Bronchial epithelial cell (primary cell): ENCODE data around the gene KLHL22. TPM values are rescaled to one million over a fixed set of nuclear protein-coding genes. Genes with fewer than 3 reads are reported as not detected.
"Not testable (repeated sequence)": the region's sequence is repeated elsewhere in the genome, so short reads cannot be mapped to it uniquely, and the experiment has no call there.

Experiments
- DNase-seq: peaks from one replicate; pipeline ENCODE4 v3.0.0-alpha.2; 2010; ENCODE audit warnings: low read depth
- FAIRE-seq: peaks from 2 replicates; lab custom pipeline; 2011; peaks lifted over from hg19 to GRCh38; lab: Jason Lieb, UNC
- H3K27me3 ChIP-seq: 2 replicates; pipeline ENCODE4 v1.5.1; 2011; ENCODE audit warnings: low read length; ENCODE audit not compliant: control insufficient read depth, insufficient read depth
- H3K36me3 ChIP-seq: 2 replicates; pipeline ENCODE4 v1.5.1; 2011; ENCODE audit warnings: low read length; ENCODE audit not compliant: control insufficient read depth, insufficient read depth
- H3K4me3 ChIP-seq: 2 replicates; pipeline ENCODE4 v1.5.1; 2011; ENCODE audit warnings: mild to moderate bottlenecking, low read depth, low read length, control low read depth
- total RNA-seq: library from RNA; depleted of rRNA; stranded (reverse); fragments of >200 nt; gene quantifications from 2 replicates; pipeline ENCODE4 v1.2.1, GENCODE V29; 2014
- TF ChIP-seq, protein P1 (sequence below): IDR thresholded peaks from 2 replicates; pipeline ENCODE4 v1.5.1; 2011; ENCODE audit warnings: mild to moderate bottlenecking, moderate library complexity, low read length, control low read depth, inconsistent platforms; ENCODE audit not compliant: insufficient read depth, severe bottlenecking

Gene KLHL22
- total RNA-seq, 1 donor from 2014 or later: 17.1 TPM

- TF ChIP-seq, protein P1, sequence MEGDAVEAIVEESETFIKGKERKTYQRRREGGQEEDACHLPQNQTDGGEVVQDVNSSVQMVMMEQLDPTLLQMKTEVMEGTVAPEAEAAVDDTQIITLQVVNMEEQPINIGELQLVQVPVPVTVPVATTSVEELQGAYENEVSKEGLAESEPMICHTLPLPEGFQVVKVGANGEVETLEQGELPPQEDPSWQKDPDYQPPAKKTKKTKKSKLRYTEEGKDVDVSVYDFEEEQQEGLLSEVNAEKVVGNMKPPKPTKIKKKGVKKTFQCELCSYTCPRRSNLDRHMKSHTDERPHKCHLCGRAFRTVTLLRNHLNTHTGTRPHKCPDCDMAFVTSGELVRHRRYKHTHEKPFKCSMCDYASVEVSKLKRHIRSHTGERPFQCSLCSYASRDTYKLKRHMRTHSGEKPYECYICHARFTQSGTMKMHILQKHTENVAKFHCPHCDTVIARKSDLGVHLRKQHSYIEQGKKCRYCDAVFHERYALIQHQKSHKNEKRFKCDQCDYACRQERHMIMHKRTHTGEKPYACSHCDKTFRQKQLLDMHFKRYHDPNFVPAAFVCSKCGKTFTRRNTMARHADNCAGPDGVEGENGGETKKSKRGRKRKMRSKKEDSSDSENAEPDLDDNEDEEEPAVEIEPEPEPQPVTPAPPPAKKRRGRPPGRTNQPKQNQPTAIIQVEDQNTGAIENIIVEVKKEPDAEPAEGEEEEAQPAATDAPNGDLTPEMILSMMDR: no peak
- FAIRE-seq (peak; percentile 72), DNase-seq (peak; percentile 97)
- Histone ChIP-seq H3K36me3 (peaks cover 1% of the 10 kb centered on the region), H3K4me3 (no peak overlapping the region), H3K27me3 (no peaks in the 10 kb centered on the region)
These were observed 19.2 kb upstream of the KLHL22 start for GRCh38 chr22:20514658-20515406.

- Histone ChIP-seq H3K36me3 (no peaks in the 10 kb centered on the region), H3K27me3 (no peaks in the 10 kb centered on the region), H3K4me3 (no peak overlapping the region)
- TF ChIP-seq, protein P1: no peak
- DNase-seq: no peak
- FAIRE-seq: no peak
These were observed 16.1 kb upstream of the KLHL22 start for GRCh38 chr22:20511578-20512229.

GRCh38 chr22:20510811-20511577, 15.4 kb upstream of the KLHL22 start:
- FAIRE-seq (no peak), DNase-seq (no peak)
- TF ChIP-seq, protein P1: no peak
- no peaks in the 10 kb centered on the region for H3K27me3 ChIP-seq
- H3K4me3 ChIP-seq: no peak overlapping the region
- H3K36me3 ChIP-seq: no peaks in the 10 kb centered on the region

- TF ChIP-seq, protein P1: no peak
- FAIRE-seq: no peak
- H3K36me3 ChIP-seq: no peaks in the 10 kb centered on the region
- peak; percentile 86 for DNase-seq
- H3K4me3 ChIP-seq: peak overlapping the region; percentile 92
- no peaks in the 10 kb centered on the region for H3K27me3 ChIP-seq
These were observed 13.9 kb upstream of the KLHL22 start for GRCh38 chr22:20509344-20510047.

DNA sequence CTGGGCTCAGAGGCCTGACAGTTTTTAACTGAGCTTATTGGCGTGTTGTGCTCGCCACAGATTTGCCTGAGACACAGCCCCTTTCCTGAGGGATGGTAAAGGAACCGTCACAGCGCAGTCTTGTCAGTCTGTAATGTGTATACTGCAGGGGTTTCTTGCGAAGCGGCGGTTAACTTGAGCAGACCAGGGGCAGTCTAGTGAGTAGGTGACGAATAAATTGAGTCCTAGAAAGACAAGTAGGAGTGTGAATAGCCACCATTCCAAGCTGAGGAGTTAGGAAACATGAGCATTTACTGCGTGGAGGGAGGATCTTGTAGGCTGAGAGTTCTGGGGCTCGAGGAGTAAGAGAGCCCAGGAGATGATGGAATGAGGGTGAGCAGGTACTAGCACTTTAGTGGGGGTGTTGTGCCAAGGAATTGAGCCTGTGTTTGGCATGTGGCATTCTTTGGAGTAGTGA, 13.2 kb upstream of the KLHL22 start:
- DNase-seq: no peak
- Histone ChIP-seq H3K36me3 (no peaks in the 10 kb centered on the region), H3K27me3 (no peaks in the 10 kb centered on the region), H3K4me3 (peak overlapping the region; percentile 92)
- TF ChIP-seq, protein P1: no peak
- no peak for FAIRE-seq

DNA sequence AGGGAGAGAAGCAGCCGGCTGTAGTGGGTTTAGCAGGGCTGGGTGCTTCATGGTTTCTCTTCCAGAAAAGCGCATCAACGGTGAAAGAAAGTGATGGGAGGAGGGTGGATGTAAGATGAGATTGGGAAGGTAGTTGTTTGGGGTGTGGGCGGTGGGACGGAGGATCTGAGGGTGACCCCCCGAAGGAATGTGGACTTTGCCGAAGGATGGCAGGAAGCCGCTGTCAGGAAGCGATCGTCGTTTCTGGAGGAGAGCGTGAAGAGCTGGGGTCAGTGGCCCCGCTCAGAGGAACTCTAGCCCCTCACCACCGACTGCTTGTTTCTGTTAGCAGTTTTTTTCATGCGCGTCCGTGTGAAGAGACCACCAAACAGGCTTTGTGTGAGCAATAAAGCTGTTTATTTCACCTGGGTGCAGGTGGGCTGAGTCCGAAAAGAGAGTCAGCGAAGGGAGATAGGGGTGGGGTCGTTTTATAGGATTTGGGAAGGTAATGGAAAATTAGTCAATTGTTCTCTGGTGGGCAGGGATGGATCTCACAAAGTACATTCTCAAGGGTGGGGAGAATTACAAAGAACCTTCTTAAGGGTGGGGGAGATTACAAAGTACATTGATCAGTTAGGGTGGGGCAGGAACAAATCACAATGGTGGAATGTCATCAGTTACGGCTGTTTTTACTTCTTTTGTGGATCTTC, 12.6 kb upstream of the KLHL22 start:
- H3K27me3 ChIP-seq, FAIRE-seq, DNase-seq, H3K36me3 ChIP-seq: not testable (repeated sequence)
- peak overlapping the region; percentile 92 for H3K4me3 ChIP-seq
